AG04449 (cell line): ENCODE data around the gene SMIM38.
A peak's percentile ranks its signal among the peaks of the same experiment; 100 is the strongest.

ENCODE experiments used
- CTCF ChIA-PET: fragments of 350-600 bp; formaldehyde crosslinking; extraction: SDS; loops from one replicate; lab custom pipeline; 2021; ENCODE audit warnings: antibody characterized with exemption; lab: Yijun Ruan, JAX
- POLR2A ChIA-PET: fragments of 400-600, 350-600 bp; formaldehyde crosslinking; extraction: SDS; loops from one replicate; lab custom pipeline; 2020; ENCODE audit warnings: antibody characterized with exemption, inconsistent platforms; lab: Yijun Ruan, JAX
- DNase-seq: peaks from one replicate; pipeline ENCODE4 v3.0.0-alpha.2; 2010; ENCODE audit warnings: low read depth, low spot score
- H3K4me3 ChIP-seq: 2 replicates; pipeline ENCODE4 v1.5.1; 2011; ENCODE audit warnings: low read depth, mild to moderate bottlenecking, control low read depth, low read length
- CTCF ChIP-seq: IDR thresholded peaks from one replicate; pipeline ENCODE4 v1.5.1; 2011; ENCODE audit warnings: mild to moderate bottlenecking, moderate library complexity, low read length, control low read depth, inconsistent platforms; ENCODE audit not compliant: insufficient read depth; ENCODE audit errors: missing control alignments

SMIM38 gene

GRCh38 chr11:69129053-69129452 lies 26.7 kb upstream of the SMIM38 start:
- POLR2A ChIA-PET = no interaction called here
- TF ChIP-seq CTCF = no peak
- H3K4me3 ChIP-seq = no peak overlapping the region
- no peak for DNase-seq
- CTCF ChIA-PET = interaction anchor here (1.2 to 4.2 kb wide), 3 partner anchors 12 to 29 kb away, joined by 3 to 59 read pairs (median 3); no protein-coding TSS in a partner anchor

GRCh38 chr11:69129647-69130046 lies 26.1 kb upstream of the SMIM38 start:
- CTCF ChIA-PET = interaction anchor here (1.2 to 4.2 kb wide), 5 partner anchors 11 to 532 kb away, joined by 3 to 59 read pairs (median 6); no protein-coding TSS in a partner anchor
- DNase-seq = no peak
- H3K4me3 ChIP-seq = no peak overlapping the region
- TF ChIP-seq CTCF = no peak
- POLR2A ChIA-PET = no interaction called here

GRCh38 chr11:69130654-69131053 lies 25.1 kb upstream of the SMIM38 start:
- no peak for DNase-seq
- no peak for TF ChIP-seq CTCF
- ChIA-PET CTCF (interaction anchor here (0.7 to 4.2 kb wide), 34 partner anchors 7 to 539 kb away, joined by 3 to 59 read pairs (median 7); partner anchors contain the start of genes CCND1, MYEOV and SMIM38), POLR2A (interaction anchor here (1.0 to 1.3 kb wide), 2 partner anchors 519 to 525 kb away, joined by 3 to 4 read pairs; no protein-coding TSS in a partner anchor)
- H3K4me3 ChIP-seq = no peak overlapping the region

- ChIA-PET CTCF (interaction anchor here (0.5 to 4.2 kb wide), 68 partner anchors 8 to 544 kb away, joined by 3 to 59 read pairs (median 5); partner anchors contain the start of genes CCND1, LTO1, MYEOV and SMIM38), POLR2A (interaction anchor here (1.0 to 1.3 kb wide), 3 partner anchors 513 to 525 kb away, joined by 3 to 5 read pairs (median 4); no protein-coding TSS in a partner anchor)
- no peak for DNase-seq
- TF ChIP-seq CTCF = no peak
- H3K4me3 ChIP-seq = no peak overlapping the region
These were observed 24.6 kb upstream of the SMIM38 start for GRCh38 chr11:69131121-69131566.

- ChIA-PET POLR2A (interaction anchor here (1.0 to 1.3 kb wide), 3 partner anchors 513 to 524 kb away, joined by 3 to 5 read pairs (median 4); no protein-coding TSS in a partner anchor), CTCF (interaction anchor here (0.5 to 4.2 kb wide), 79 partner anchors 9 to 794 kb away, joined by 3 to 59 read pairs (median 4); partner anchors contain the start of genes CCND1, LTO1, MYEOV and SMIM38)
- no peak overlapping the region for H3K4me3 ChIP-seq
- peak; percentile 88 for TF ChIP-seq CTCF
- DNase-seq = peak; percentile 17
These were observed 24.0 kb upstream of the SMIM38 start for GRCh38 chr11:69131644-69132300.

- no peak for TF ChIP-seq CTCF
- ChIA-PET POLR2A (interaction anchor here (1.0 to 1.3 kb wide), 2 partner anchors 512 to 517 kb away, joined by 4 to 5 read pairs; no protein-coding TSS in a partner anchor), CTCF (interaction anchor here (0.6 to 4.2 kb wide), 69 partner anchors 8 to 793 kb away, joined by 3 to 59 read pairs (median 5); partner anchors contain the start of genes CCND1, LTO1, MYEOV and SMIM38)
- no peak for DNase-seq
- H3K4me3 ChIP-seq = no peak overlapping the region
These were observed 23.4 kb upstream of the SMIM38 start for GRCh38 chr11:69132301-69132670.
